GM21529 (cell line): ENCODE measurements around the gene CYP51A1.
"Not testable (repeated sequence)": the region's sequence is repeated elsewhere in the genome, so short reads cannot be mapped to it uniquely, and the experiment has no call there.

Experiments
- ATAC-seq: cut with Tn5 transposase; IDR thresholded peaks from one replicate; pipeline ENCODE4 v1.9.1; 2021; ENCODE audit not compliant: unreplicated experiment

CYP51A1 gene

DNA sequence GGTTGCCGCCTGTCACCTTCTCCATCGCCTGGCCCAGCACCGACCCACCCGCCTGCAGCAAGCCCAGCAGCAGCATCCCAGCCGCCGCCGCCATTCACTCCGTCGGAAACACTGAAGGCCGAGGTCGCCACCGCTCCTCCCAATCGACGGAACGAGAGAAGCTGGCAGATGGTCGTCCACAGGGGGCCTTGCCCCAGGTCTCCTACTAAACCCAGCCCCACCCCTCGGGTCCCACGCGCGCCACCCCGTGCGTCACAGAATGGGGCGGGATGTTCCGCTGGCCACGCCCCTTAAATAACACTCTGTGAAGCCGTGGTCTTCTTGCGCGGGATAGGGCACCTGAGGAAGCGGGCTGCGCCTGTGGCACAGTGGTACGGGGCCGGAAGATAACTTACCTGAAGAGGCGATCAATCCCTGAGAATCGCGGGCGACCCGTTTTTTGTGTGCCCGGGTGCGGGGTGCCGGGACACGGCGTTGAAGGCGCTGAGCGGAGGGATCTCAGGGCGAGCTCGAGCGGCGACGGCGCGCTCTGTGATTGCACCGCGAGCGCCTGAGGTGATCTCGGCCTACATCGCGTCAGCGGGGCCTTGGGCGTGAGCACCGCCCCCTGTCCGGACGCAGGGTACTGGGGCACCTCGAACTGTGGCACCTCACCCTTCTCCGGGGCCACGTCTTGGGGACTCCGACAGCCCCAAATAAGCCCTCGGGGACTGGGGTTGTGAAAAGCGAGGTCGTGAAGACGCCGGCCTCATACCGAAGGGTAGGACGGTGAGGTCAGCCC is at the start of gene CYP51A1:
Gene CYP51A1, minus strand, starts transcription at position 207 of the 781 bp plus-strand sequence. Its CDS starts 113 bp downstream, at position 94.
- peak; percentile 86 for ATAC-seq

- ATAC-seq: peak; percentile 100
These were observed 44.9 kb upstream of the CYP51A1 start, which contains the start of gene LRRD1 for GRCh38 chr7:92178928-92179924. LRRD1 (minus strand) TSS chr7:92179142; CDS start chr7:92165202, 13,940 bp downstream.

DNA sequence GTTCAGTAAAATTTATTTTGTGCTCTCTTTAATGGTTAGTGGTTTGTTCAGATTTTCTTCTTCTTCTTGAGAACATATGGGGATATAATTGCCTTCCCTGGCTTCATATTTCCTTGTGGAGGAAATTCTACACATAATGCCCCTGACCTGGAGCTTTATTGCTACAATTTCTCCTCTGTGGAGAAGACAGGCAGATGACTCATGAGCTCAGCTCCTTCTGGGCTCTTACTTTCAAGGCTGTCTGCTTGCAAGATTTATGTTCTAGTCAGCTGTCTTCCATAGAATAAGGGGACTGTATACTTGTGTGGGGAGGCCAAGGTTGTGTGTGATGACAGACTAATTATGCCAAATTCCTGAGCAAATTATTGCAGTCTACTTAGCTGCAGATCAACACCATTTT is 43.1 kb upstream of the CYP51A1 start:
- ATAC-seq: no peak

- not testable (repeated sequence) for ATAC-seq
These were observed 35.3 kb upstream of the CYP51A1 start for GRCh38 chr7:92169529-92169928.

GRCh38 chr7:92161271-92161670 is 27.0 kb upstream of the CYP51A1 start:
- no peak for ATAC-seq

GRCh38 chr7:92158660-92159575 is 24.6 kb upstream of the CYP51A1 start:
- ATAC-seq: peak; percentile 86

- no peak for ATAC-seq
These were observed 22.7 kb upstream of the CYP51A1 start for GRCh38 chr7:92156990-92157389.

DNA sequence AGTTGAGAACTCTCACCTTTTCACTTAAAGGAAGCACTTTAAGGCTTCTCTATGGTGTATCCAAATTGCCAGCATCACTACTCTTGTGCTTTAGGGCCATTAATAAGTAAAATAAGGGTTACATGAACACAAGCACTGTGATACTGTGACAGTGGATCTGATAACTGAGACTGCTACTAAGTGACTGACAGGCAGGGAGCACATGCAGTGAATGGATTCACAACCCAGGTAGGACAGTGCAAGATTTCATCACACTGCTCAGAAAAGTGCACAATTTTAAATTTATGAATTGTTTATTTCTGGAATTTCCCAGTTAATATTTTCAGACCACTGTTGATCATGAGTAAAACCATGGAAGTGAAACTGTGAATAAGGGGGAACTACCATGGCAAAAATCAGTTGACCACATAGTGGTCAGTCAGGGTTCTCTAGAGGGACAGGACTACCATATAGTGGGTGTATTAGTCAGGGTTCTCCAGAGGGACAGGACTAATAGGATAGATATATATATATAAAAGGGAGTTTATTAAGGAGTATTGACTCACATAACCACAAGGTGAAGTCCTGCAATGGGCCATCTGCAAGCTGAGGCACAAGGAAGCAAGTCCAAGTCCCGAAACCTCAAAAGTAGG is 20.9 kb upstream of the CYP51A1 start:
- no peak for ATAC-seq

DNA sequence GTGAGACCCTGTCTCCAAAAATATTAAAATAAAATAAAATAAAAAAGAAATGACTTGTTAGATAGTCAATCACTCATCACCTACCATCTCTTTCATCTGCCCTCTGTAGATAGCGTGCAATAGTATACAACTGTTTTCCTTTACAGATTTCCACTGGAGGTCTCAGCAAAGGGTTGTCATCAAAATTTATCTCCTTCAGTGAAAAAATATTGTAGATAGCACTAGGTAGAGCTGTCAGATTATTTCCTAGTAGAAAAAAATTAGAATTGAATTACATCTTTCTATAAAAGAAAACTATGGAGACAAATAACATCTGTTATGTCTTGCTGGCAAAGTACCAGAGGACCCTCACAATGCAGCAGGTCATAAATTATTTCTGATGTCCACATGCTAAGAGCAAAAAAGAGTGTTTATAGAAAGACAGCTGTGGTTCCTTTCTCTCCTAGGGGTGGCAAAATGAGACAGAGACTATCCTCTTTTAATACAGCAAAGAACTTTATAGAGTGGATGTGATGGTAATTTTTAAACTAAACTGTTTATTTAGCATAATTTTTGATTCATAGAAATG is 16.3 kb upstream of the CYP51A1 start:
- ATAC-seq: no peak

GRCh38 chr7:92149736-92150239 is 15.5 kb upstream of the CYP51A1 start:
- ATAC-seq: no peak

GRCh38 chr7:92143192-92143880 is 9.1 kb upstream of the CYP51A1 start:
- ATAC-seq: not testable (repeated sequence)

- not testable (repeated sequence) for ATAC-seq
These were observed 8.5 kb upstream of the CYP51A1 start for GRCh38 chr7:92142791-92143190.

DNA sequence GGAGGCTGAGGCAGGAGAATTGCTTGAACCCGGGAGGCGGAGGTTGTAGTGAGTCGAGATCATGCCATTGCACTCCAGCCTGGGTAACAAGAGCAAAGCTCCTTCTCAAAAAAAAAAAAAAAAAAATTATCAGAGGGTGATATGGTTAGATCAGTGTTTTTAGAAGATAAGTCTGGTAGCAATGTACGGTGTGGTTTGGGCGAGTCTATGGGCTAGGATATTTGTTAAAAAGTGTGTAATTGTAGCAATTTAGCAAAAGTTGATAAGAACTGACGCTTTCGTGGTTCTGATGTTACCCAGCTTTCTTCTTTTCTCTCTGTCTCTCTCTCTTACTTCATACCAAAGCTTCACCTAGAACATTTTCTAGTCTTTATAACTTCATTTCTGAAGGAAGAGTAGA is 6.9 kb upstream of the CYP51A1 start:
- no peak for ATAC-seq

DNA sequence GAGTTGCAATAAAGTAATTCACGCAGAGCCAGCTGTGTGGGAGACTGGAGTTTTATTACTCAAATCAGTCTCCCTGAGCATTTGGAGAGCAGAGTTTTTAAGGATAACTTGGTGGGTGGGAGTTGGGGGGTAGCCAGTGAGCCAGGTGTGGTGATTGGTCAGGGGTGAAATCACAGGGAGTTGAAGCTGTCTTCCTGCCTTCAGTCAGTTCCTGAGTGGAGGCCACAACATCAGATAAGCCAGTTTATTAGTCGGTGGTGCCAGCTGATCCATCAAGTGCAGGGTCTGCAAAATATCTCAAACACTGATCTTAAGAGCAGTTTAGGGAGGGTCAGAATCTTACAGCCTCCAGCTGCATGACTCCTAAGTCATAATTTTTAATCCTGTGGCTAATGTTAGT is 3.3 kb upstream of the CYP51A1 start:
- no peak for ATAC-seq

DNA sequence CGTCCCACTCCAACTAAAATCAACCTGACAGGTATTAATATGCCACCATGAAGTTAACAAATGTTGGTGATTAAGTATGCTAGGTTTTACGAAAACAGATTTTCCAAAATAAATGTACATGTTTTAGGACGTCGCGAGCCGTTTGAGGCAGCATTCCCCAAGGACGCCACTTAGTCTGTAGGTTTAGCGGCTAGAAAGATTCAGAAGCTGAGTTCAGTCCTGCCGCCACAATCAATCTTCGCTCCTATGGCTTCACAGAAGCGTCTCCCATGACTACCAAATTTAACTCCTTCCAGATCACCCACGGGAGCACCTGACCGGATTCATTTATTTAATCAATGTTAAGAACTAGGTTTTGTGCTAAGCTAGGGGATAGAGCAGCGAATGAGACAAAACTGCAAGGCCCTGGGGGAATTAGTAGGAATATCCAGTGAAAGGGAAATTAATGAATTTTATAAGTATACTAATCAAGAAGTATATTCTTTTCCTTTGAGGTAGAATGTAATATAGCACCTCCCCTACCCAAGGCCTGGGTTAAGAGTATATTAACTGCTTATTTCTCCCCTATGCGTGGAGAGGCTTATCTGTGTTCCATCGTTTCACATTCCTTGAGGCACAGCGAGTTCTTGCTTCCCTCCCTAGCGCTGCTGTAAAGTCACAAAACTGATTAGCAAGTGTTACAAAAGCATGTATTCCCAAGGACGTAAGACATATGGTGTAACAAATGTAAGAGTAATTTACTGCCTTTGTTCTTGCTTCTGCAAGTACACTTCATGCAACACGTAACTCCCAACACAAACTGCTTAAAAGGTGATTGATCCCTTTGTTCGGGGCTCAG is 994 bp upstream of the CYP51A1 start:
- ATAC-seq: no peak

DNA sequence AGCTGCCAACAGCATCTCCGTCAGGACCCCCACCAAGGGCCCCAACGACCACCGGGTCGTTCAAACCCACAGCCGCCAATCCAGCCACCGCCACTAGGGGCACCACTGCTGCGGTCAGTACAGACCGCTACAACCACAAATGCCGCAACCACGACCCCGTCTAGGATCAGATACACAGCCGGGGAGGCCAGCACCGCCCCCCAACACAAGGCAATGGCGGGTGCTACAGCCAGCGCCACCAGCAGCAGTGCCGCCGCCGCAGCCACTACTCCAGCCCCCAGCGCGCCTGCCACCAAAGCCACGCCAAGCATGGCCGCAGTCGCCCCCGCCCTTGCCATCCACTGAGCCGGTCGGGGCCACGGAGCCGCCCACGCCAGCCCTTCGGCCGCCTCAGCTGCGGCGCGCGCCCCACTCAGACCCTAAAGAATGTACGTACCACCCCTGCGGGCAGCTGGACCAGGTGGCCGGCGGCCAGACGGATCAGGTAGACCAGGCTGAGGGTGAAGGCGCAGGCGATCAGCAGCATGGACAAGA is 473 bp downstream of the CYP51A1 start:
- ATAC-seq: peak; percentile 35

DNA sequence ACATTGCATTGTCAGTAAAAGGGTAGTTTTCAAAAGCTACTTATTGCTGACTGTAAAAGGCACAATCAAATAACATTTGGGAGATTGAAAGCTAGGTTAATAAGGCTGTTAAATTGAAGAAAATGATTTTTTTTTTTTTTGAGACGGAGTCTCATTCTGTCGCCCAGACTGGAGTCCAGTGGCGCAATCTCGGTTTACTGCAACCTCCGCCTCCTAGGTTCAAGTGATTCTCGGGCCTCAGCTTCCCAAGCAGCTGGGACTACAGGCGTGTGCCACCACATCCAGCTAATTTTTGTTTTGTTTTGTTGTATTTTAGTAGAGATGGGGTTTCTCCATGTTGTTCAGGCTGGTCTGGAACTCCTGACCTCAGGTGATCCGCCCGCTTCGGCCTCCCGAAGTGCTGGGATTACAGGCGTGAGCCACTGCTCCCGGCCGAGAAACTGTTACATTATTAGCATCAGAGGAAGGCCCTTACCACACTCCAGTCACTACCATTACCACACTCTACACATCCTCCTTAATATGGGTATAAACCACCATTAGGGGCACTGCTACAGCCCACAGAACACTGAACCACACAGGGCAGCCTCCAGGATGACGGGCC is 1.0 kb downstream of the CYP51A1 start:
- ATAC-seq: peak; percentile 22
